Kidney capillary endothelial cell (primary cell): Measurements from ENCODE around the gene LOXL3.

Experiments used
- DNase-seq: peaks from one replicate; pipeline ENCODE4 v3.0.0-alpha.2; 2018; ENCODE audit warnings: low spot score

LOXL3 gene, protein sequence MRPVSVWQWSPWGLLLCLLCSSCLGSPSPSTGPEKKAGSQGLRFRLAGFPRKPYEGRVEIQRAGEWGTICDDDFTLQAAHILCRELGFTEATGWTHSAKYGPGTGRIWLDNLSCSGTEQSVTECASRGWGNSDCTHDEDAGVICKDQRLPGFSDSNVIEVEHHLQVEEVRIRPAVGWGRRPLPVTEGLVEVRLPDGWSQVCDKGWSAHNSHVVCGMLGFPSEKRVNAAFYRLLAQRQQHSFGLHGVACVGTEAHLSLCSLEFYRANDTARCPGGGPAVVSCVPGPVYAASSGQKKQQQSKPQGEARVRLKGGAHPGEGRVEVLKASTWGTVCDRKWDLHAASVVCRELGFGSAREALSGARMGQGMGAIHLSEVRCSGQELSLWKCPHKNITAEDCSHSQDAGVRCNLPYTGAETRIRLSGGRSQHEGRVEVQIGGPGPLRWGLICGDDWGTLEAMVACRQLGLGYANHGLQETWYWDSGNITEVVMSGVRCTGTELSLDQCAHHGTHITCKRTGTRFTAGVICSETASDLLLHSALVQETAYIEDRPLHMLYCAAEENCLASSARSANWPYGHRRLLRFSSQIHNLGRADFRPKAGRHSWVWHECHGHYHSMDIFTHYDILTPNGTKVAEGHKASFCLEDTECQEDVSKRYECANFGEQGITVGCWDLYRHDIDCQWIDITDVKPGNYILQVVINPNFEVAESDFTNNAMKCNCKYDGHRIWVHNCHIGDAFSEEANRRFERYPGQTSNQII

DNA sequence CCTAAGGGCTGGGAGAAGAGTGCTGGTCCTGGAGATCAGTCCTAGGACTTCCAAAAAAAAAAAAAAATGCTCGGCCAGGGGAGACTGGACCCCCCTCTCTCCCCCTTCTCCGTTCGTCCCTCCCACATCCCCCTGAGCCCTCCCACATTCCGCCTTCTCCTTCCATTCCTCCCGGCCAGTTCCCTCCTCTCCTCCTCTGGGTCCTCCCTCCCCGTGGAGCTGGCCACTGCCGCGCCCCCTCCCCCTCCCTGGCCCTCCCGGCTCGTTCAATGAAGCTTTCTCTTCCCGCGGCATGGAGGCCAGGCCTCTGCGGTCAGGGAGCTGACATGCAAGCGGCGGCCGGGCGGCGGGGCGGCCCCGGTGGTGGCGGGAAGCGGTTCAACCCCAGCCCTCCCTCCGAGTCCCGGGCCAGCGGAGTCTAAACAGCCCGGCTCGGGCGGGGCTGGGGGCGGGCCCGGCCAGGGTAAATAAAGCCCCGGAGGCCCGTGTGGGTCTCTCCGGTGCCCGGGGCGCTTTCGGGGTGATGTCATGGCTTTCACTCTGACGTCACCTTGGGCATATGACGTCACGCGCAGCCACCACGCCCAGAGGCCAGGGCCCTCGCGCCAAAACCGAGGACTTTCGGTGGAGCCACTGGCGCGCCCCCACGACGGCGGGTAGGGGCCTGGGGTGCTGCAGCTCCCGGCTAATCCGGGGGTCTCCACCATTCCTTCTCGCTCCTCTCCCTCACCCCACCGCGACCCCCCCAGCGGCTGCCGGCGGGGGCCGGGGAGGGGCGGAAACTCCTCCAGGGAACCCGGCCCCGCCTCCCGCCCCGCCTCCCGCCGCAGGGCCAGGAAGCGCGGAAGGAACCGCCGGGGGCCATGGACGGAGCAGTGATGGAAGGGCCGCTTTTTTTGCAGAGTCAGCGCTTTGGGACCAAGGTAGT lies at the start of gene LOXL3, which contains the start of gene DOK1:
Gene LOXL3 (minus strand): TSS at position 51 of the 928 bp plus-strand sequence. CDS start 1,308 bp downstream, outside the sequence.
Gene DOK1 (plus strand): TSS at position 829 of the 928 bp plus-strand sequence. CDS start 35 bp downstream, at position 864.
- peak; percentile 66 for DNase-seq

- DNase-seq = no peak
These were observed 49.0 kb upstream of the LOXL3 start for GRCh38 chr2:74602586-74603281.

GRCh38 chr2:74599676-74600075 lies 45.9 kb upstream of the LOXL3 start:
- DNase-seq = no peak

DNA sequence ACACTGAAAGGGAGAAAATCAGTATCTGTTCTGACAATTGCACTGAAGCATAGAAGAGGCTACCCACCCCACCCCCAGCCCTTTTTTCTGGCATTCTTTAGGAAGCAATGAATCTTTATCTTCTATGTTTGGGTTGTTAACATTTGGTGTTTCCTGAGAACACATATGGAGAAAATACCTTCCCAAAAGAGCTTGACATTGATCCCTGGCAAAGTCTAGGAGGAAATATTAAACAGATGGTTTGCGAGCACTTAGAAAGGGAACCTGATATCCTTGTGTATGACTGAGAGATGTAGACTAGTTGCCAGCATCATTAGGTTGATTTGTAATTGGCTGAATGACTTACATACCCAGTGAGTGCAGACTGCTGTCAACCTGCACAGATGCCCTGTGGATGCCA lies 43.7 kb upstream of the LOXL3 start:
- DNase-seq = no peak

- no peak for DNase-seq
These were observed 42.8 kb upstream of the LOXL3 start for GRCh38 chr2:74596584-74596983.

- DNase-seq = no peak
These were observed 40.4 kb upstream of the LOXL3 start for GRCh38 chr2:74593826-74594772.

DNA sequence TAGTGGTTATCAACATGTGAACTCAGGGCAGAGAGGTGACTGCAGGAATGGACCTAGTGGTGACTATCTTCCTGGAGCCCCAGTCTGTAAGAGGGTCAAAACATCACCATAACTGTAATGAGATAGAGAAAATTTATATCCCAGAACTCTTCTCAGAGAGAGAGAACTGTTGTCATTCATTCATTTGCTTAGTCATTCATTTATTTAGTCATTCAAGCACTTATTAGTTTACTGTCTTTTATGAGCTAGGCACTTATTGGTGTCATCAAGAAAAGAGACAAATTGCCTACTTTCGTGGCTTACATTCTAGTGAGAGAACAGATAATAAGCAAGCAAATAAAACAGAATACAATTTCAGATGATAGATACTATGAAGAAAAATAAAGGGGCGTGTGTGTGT lies 34.9 kb upstream of the LOXL3 start:
- DNase-seq = no peak

GRCh38 chr2:74587664-74588277 lies 34.0 kb upstream of the LOXL3 start:
- DNase-seq = peak; percentile 64

DNA sequence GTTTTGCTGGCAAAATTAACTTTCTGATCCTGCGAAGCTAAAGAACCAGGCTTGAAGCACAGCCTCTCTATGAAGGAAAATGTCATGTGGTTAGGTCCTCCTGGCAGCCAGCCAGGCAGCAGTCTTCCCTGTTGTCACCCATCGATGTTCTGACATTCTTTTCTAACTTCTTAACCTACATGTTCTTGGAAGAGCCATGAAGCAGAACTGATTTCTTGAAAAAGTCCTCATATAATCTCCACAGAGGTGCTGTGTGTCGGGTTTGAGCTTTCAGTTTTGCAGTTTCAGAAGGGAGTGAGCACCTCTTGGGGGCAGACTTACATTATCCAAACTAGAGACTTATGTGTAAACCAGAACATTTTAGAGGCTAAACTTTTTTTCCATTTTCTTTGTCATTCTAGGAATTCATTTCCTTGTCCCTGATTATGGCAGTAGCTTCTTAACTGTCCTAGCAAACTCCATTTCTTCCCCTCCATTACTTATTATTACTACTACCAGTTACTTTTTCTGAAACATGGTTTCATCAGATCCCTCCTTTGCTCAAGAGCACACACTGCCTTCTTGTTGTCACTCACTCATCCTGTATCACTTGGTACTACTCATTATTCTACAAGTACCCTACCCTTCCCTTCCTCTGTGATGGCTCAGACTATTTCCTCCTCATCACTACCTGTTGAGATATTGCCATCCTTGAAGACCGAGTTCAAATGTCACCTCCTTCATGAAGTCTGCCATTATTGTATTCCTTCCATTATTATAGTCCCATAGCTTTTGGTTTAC lies 31.9 kb upstream of the LOXL3 start:
- DNase-seq = no peak

GRCh38 chr2:74584088-74584645 lies 30.4 kb upstream of the LOXL3 start:
- no peak for DNase-seq

- DNase-seq = peak; percentile 61
These were observed 29.8 kb upstream of the LOXL3 start for GRCh38 chr2:74583504-74583903.

- no peak for DNase-seq
These were observed 28.4 kb upstream of the LOXL3 start for GRCh38 chr2:74582184-74582583.

DNA sequence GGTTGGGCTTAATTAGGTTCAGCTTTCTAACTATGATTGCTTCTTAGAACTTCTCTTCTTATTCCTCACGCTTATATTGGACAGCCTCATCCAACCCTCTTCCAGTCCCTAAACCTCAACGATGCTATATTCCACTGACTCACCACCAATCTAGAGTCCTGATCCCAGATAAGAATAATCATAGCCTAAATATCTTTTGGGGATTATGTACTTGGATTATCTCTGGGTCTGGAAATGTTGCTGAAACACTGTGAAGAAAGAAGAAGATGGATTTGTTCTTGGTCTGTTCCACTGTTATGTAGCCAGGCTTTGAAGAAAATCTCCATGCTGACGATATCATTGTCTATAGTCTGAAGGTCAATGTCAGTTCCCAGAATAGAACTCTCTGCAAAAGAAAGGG lies 27.7 kb upstream of the LOXL3 start:
- no peak for DNase-seq

- no peak for DNase-seq
These were observed 24.7 kb upstream of the LOXL3 start for GRCh38 chr2:74578408-74578807.

- DNase-seq = peak; percentile 58
These were observed 23.7 kb upstream of the LOXL3 start for GRCh38 chr2:74577448-74577847.

- DNase-seq = no peak
These were observed 23.1 kb upstream of the LOXL3 start for GRCh38 chr2:74576863-74577229.

GRCh38 chr2:74576211-74576862 lies 22.6 kb upstream of the LOXL3 start:
- no peak for DNase-seq

- no peak for DNase-seq
These were observed 21.6 kb upstream of the LOXL3 start for GRCh38 chr2:74575320-74575719.
